ENCODE measurements around the gene MARCHF9.
A peak's percentile ranks its signal among the peaks of the same experiment; 100 is the strongest.
"Not testable (repeated sequence)": the region's sequence is repeated elsewhere in the genome, so short reads cannot be mapped to it uniquely, and the experiment has no call there.

Gene MARCHF9, protein sequence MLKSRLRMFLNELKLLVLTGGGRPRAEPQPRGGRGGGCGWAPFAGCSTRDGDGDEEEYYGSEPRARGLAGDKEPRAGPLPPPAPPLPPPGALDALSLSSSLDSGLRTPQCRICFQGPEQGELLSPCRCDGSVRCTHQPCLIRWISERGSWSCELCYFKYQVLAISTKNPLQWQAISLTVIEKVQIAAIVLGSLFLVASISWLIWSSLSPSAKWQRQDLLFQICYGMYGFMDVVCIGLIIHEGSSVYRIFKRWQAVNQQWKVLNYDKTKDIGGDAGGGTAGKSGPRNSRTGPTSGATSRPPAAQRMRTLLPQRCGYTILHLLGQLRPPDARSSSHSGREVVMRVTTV

DNA sequence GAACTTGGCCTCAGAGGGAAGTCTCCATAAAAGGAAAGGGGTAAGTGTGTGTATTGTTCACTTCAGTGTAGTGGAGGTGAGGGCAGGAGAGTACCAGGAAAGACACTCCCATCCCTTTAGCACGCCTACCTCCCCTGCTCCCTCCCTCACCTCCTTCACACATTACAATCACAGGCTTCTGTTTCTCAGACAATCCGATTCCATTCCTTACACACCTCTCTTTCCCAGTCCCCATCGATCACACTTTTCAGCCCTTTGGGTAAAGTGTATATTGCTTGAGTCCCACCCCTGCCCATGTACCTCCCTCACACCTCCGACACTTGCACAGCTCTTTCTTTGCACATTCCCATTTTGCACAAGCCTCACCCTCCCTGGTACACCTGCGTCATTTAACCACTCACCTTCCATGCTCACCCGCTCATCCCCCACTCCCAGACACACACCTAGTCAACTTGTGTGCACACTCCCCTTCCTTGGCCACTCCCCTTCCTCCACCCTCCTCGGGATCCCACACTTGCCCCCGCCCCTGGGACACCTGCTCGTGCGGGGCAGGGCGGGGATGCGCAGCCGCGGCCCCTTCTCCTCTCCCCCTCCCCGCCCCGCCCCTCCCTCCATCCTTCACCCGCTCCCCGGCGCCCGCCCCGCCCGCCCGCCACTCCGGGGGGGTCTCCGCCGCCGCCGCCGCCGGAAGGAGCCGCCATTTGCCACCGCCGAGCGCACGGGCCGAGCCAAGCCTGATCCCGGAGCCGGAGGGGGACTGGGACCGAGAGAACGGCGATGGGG lies at the start of gene MARCHF9:
Gene MARCHF9 (plus strand): TSS at position 693 of the 783 bp plus-strand sequence. CDS start 426 bp downstream, outside the sequence.
- peak; percentile 85 for DNase-seq

DNA sequence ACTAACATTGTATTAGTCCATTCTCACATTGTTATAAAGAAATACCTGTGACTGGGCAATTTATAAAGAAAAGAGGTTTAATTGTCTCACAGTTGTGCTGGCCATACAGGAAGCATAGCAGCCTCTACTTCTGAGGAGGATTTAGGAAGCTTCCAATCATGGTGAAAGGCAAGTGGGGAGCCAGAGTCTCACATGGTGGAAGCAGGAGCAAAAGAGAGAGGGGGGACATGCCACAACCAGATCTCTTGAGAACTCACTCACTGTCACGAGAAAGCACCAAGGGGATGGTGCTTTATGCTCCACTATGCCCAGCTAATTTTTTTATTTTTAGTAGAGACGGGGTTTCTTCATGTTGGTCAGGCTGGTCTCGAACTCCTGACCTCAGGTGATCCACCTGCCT lies 47.7 kb upstream of the MARCHF9 start:
- no peak for DNase-seq

DNA sequence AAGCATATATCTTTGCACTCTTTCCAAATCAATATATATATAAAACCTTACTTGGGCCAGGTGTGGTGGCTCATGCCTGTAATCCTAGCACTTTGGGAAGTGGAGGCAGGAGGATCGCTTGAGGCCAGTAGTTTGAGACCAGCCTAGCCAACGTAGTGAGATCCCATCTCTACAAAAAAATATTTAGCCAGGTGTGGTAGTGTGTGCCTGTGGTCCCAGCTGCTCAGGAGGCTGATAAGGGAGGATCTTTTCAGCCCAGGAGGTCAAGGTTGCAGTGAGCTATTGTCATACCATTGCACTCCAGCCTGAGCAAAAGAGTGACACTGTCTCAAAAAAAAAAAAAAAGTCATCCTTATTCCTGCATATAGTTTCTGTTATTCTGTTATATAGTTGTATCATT lies 46.6 kb upstream of the MARCHF9 start:
- no peak for DNase-seq

DNA sequence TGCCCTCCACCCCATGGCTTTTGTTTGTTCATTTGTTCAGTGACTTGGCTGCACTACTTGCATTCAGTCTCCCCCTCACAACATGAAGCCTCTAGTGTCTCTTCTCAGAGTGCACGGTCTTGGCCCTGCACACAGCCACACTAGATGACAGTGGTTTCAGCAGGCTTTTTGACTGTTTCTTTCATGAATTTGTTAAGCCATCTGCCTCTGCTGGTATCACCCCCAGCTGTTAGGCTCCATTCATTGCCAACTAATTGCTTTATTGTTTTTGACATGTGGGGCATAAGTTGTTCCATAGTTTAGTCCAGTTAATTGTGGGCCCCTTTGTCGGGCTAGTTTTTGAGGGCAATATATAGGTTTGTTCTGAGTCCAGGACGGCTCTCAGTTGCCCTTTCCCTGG lies 42.2 kb upstream of the MARCHF9 start:
- DNase-seq: no peak

DNA sequence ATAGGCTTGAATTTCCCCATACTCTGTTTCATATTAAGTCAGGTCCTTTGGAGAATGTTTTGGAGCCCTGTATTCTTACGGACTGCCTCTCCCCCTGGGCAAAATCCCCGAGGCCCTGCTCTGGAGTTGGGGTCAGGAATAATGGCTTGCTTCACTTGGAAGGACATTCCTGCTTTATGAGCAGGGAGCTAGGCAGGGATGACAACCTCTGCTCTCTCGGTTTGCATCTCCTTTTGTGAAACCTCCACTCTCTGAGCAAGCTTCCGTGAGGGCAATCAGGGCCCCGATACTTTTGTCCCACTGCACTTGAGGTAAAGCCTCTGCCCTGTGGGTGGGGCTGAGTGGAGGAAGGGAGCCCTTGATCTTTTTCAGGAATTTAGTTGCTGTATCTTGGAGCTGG lies 41.7 kb upstream of the MARCHF9 start:
- no peak for DNase-seq

DNA sequence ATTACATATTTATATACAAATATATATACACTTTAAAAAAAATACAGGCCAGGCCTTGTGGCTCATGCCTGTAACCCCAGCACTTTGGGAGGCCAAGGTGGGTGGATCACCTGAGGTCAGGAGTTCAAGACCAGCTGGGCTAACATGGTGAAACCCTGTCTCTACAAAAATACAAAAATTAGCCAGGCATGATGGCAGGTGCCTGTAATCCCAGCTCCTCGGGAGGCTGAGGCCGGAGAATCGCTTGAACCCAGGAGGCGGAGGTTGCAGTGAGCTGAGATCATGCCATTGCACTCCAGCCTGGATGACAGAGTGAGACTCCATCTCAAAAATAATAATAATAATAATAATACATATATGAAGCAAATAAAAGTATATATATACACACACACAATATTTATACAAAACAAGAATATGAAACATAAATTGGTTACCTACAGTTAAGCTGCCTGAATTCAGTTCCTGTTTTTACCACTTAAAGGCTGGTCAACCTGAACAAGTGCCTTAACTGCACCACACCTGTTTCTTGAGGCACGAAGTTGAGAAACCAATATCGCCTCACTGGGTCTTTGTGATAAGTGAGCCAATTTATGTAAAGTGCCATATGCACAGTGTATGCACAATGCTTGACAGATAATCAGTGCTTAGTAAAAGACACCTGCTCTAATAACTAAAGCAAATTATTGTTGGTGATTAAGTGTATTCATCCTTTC lies 39.7 kb upstream of the MARCHF9 start:
- not testable (repeated sequence) for DNase-seq

DNA sequence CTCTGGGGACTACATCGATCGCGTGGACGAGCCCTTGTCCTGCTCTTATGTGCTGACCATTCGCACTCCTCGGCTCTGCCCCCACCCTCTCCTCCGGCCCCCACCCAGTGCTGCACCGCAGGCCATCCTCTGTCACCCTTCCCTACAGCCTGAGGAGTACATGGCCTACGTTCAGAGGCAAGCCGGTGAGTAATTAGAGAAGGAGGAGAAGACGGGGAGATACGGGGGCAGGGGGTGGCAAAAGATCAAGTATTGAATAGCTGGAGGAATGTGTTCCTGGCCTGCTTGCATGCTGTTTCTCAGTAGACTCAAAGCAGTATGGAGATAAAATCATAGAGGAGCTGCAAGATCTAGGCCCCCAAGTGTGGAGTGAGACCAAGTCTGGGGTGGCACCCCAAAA lies 39.1 kb upstream of the MARCHF9 start:
- no peak for DNase-seq

DNA sequence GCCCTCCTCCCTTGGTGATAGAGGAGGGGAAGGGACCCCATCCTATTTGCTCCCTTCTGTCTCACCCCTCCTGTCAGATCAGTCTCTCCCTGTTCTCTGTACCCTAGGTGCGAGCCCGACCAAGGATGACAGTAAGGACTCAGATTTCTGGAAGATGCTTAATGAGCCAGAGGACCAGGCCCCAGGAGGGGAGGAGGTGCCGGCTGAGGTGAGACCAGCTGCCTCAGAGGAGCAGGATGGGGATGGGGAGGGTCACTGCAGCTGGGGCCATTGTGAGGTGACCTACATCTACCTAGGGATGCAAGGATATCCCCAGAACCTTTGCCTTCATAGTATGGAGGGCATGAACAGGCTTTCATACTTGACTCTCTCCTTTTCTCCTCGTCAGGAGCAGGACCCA lies 38.6 kb upstream of the MARCHF9 start:
- DNase-seq: no peak

DNA sequence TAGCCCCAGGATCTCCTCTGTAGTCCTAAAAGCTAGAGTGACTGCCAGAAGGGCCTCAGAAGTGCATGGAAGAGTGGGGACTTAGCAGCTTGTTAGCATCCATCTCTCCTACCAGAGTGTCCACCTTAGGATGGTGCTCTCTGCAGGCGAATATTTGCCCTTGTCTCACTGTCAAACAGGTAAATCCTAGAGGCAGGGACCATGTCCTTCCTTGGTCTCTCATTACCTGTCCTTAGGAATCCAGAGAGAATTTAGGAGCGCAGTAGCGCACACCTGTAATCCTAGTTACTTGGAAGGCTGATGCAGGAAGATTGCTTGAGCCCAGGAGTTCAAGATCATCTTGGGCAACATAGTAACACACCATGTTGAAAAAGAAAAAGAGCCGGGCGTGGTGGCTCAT lies 37.8 kb upstream of the MARCHF9 start:
- DNase-seq: no peak

DNA sequence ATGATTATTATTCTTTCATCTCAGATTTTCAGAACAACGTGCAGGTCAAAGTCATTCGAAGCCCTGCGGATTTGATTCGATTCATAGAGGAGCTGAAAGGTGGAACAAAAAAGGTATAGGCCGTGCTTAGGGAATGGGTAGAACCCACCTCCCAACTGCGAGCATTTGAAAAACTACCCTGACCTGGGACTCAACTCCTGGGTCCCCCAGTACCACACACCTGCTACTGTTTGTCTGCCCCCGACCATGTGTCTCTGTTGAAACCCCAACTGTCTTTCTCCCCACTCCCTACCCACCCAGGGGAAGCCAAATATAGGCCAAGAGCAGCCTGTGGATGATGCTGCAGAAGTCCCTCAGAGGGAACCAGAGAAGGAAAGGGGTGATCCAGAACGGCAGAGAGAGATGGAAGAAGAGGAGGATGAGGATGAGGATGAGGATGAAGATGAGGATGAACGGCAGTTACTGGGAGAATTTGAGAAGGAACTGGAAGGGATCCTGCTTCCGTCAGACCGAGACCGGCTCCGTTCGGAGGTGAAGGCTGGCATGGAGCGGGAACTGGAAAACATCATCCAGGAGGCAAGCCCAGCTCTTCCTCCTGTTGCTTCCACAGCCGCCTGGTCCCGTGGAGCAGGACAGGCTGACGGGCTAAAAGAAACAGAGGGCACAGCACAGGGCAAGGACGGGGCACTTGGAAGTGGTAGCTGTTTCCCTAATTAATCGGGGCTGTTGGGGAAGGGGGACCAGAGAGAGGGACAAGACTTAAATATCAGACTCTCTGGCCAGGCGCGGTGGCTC lies 36.9 kb upstream of the MARCHF9 start:
- DNase-seq: no peak

DNA sequence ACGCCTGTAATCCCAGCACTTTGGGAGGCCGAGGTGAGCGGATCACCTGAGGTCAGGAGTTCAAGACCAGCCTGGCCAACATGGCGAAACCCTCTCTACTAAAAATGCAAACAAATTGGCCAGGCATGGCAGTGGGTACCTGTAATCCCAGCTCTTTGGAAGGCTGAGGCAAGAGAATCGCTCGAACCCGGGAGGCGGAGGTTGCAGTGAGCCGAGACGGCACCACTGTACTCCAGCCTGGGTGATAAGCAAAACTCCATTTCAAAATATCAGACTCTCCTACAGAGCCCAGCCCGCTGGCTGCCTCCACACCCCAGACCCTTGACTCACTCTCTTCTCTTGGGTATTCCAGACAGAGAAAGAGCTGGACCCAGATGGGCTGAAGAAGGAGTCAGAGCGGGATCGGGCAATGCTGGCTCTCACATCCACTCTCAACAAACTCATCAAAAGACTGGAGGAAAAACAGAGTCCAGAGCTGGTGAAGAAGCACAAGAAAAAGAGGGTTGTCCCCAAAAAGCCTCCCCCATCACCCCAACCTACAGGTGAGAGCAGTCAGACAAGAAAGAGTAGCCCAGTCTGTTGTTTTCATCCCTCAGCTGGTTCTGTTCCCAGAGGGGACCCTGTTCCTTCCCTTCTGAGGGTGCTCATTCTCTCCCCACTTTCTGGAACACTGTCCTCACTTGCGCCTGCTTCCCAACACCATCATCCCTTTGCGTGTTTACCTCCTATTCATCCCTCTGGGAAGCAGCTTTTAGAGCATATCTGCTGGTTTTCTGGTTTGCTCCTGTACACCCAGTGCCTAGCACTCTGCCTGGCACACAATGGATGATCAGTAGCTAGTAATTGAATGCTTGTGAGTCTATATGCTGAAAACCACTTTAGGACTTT lies 36.0 kb upstream of the MARCHF9 start:
- no peak for DNase-seq

DNA sequence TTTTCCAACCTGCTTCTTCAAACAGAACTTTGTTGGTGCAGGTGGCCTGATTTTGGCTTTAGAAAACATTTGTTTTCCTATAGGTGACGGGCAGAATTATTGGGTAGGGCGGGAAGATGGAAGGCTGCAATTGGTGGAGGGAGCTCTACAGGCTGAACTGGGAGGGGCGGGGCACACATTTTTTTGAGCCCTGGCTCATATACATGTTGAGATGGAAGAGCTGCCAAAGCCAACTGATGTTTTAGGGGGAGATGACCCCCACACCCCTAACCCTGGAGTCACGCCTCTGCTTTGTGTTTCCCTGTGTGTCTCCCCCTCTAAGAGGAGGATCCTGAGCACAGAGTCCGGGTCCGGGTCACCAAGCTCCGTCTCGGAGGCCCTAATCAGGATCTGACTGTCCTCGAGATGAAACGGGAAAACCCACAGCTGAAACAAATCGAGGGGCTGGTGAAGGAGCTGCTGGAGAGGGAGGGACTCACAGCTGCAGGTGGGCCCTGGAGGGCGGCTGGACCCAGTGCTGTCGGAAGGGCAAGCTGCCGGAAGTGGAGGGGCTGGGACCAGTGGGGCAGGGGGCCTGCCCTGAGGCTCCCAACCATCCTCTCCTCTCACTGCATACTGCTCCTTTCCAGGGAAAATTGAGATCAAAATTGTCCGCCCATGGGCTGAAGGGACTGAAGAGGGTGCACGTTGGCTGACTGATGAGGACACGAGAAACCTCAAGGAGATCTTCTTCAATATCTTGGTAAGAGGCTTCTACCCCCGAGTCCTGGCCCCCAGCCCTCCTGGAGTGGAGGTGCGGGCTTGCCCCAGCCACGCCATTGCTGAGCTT lies 34.9 kb upstream of the MARCHF9 start:
- no peak for DNase-seq

DNA sequence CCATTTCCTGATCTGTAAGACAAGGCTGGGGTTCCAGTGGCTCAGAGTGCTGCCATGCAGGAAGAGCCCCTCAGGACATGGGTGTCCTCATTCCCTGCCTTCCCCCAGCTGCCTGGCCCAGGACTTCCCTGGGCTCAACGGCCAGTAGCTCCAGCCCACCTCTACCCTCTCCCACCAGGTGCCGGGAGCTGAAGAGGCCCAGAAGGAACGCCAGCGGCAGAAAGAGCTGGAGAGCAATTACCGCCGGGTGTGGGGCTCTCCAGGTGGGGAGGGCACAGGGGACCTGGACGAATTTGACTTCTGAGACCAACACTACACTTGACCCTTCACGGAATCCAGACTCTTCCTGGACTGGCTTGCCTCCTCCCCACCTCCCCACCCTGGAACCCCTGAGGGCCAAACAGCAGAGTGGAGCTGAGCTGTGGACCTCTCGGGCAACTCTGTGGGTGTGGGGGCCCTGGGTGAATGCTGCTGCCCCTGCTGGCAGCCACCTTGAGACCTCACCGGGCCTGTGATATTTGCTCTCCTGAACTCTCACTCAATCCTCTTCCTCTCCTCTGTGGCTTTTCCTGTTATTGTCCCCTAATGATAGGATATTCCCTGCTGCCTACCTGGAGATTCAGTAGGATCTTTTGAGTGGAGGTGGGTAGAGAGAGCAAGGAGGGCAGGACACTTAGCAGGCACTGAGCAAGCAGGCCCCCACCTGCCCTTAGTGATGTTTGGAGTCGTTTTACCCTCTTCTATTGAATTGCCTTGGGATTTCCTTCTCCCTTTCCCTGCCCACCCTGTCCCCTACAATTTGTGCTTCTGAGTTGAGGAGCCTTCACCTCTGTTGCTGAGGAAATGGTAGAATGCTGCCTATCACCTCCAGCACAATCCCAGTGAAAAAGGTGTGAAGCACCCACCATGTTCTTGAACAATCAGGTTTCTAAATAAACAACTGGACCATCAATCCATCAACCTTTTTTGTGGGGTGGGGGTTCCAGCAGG lies 34.0 kb upstream of the MARCHF9 start:
- no peak for DNase-seq

DNA sequence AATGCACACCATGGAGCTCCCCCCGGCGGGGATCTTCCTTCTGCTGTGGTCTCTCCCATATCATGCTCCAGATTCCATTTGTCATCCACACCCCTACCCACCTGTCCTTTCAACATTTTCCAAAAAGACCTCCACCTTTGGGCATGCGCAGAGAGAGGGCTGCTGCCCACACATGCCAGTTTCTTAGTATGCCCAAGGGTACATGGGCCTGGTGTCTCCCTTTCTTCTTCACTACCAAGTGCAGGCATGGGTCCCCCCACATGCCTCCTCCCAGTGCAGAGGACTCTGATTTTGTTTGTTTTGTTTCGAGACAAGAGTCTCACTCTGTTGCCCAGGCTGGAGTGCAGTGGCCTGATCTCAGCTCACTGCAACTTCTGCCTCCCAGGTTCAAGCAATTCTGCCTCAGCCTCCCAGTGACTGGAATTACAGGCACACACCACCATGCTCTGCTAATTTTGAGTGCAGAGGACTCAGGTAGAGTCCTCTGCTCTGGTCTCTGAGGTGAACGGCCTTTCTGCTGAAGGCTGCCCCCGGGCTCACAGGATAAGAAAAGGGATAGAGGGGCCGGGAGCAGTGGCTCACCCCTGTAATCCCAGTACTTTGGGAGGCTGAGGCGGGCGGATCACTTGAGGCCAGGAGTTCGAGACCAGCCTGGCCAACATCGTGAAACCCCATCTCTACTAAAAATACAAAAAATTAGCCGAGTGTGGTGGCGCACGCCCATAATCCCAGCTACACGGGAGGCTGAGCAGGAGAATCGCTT lies 32.9 kb upstream of the MARCHF9 start:
- DNase-seq: not testable (repeated sequence)

DNA sequence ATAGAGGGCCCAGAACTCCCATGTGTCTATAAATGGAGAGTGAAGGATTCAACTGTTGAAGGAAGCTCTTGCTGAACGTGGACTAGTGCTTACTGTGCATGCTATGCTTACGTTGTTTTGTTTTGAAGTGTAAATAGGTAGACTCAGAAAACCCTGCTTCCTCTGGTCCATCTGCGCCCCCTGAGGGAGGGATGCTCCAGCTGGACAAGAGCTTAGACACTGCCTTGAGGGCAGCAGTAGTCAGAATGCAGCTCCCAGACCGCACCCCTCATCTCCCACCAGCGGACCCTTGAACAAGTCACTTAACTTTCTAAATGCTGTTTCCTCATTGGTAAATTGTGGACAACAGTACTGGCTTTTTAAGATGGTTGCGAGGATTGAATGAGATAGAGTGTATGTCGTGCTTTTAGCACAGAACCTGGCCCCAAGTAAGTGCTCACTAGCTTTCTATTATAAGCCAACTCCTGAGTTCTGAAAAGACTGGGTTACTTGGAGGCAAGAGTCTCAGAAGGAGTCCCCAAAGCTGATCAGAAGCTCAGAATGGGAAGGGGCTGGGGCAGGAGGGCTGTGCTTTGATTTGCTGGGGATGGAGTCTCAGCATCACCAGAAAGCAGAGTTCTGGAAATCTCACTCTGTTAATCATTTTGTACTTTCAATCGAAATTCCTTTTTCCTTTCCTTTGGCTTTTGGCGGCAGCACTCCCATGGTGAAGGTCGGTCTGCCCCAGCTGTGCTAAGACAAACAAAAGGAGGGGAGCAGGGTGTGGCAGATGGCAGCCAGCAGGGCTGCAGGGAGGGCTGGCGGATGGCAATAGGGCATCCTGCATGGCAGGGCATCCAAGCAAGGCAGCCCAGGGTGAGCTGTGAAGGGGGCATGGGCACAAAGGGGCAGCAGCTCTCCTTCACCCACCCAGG lies 31.9 kb upstream of the MARCHF9 start:
- DNase-seq: no peak

DNA sequence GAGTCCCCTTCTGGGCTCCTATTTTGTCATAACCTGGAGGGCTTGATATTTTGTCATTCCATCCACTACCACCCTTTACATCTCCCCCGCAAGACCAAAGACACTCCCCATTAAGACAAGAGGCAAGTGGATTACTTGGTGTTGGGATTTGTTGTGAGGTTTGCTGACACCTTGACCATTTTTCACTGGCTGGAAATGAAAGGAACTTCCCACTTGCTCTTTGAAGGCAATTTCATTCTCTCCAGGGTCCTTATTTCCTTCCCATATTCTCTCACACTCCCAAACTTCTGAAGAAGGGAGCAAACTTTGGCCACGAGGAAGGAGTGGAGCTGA lies 31.3 kb upstream of the MARCHF9 start:
- no peak for DNase-seq

DNA sequence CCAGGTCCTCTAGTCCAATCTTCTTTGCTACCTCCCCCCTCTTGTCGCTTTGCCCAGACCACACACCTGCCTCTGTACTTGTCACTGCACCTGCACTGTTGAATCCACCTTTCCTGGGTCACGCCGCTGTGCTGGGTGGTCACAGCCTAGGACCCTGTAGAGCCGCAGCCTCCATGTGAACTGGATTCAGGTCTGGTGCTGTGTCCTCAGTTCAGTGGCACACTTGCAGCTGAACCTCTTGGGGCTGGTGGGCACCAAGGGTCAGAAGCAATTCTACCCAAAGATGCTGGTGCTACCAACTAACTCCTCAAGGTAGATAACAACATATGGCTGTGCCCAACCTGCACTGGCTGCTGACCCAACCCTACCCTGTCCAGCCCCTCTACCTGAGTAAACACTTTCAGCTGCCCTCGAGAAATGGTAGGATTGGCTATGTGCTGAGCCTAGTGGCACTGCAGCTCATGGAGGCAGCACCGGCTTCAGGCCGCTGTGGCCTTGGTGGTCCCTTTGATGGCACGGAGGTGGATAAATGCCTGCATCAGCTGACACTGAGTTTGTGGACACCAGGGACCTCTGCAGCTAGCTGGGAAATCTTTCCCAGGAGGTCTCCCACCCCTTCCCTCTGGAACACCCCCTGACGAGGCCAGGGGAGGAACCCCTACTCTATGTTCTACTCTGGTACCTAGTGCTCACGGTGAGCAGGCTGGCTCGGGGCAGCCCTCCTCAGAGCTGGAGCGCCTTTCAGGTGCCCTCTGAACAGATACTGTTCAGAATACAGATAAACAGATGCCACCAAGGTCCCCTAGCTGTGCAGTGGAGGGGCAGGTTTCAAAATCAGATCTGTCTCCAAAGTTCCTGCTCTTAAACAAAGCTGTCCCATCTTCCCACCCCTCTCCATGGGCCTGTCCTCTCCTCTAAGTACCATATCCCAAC lies 30.6 kb upstream of the MARCHF9 start:
- DNase-seq: no peak

Measured in activated T-cell treated with anti-CD3 and anti-CD28 coated beads, Interleukin-2, amount 50 U/mL, for 1 hour (primary cell).